ENCODE data around the gene ZNF558. TPM values are rescaled to one million over a fixed set of nuclear protein-coding genes. Genes with fewer than 3 reads are reported as not detected.
"Not testable (repeated sequence)": the region's sequence is repeated elsewhere in the genome, so short reads cannot be mapped to it uniquely, and the experiment has no call there.

Gene ZNF558
- total RNA-seq, 1 experiment from 2014 or later = 20.0 TPM

DNA sequence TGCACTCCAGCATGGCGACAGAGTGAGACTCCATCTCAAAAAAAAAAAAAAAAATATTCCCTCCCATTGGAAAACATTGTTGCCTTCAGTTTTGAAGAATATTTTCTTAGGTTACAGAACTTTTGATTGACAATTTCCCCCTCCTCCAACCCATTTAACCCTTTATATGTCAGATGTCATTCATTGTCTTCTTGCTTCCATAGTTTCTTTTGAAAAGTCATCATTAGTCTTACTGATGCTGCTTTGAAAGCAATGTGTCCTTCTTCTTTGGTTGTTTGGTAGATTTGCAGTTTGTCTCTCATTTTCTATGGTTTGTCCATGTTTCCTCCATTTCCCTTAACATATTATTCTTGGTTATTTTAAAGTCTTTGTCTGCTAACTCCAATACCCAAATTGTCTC lies 25.4 kb downstream of the ZNF558 start:
- DNase-seq (ENCODE audit: low spot score) = no peak

DNA sequence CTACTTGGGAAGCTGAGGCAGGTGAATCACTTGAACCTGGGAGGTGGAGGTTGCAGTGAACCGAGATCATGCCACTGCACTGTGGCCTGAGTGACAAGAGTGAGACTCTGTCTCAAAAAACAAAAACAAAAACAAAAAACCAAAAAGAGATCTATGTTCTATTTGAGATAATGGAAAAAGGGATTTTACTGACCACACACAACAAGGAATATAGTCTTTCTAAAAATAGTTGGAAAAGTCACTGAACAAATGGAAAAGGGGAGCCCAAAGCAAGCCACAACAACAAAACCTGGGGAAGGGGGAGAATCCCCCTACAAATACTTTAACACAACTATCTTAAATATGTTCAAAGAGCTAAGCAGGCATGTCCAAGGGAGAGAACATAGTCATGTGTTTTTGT lies 37.3 kb downstream of the ZNF558 start:
- no peak for DNase-seq (ENCODE audit: low spot score)

DNA sequence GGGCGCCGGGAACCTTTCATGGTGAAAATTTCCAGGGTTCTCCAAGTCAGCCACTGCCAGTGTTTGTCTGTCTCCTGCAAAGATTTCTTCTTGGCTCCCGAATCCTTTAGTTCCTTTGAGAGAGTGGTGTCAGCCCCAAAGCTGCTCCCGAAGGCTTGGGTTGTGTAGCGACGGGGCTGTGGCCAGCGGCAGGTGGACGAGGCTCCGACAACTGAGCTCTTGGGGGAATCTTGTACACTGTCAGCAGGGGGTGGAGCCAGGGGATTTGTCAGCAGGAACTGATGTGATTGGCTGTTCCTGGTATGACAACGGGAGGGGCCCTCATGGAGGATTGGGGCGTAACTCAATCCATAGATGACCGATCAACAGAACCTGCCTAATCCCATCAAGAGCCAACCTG lies 58.5 kb downstream of the ZNF558 start:
- DNase-seq (ENCODE audit: low spot score) = not testable (repeated sequence)

DNA sequence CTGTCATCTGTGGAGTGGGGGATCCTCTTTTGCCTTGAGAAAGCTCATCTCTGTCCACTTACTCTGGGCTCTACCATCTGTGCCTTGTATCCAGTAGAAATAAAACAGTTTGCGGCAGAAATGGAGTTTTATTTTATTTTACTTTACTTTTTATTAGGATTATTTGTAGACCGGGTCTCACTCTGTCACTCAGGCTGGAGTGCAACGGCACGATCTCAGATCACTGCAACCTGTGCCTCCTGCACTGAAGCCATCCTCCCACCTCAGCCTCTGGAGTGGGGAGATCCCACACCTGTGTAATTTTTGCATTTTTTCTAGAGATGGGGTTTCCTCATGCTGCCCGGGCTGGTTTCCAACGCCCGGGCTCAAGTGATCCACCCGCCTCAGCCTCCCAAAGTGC lies 62.8 kb downstream of the ZNF558 start:
- DNase-seq (ENCODE audit: low spot score) = not testable (repeated sequence)

DNA sequence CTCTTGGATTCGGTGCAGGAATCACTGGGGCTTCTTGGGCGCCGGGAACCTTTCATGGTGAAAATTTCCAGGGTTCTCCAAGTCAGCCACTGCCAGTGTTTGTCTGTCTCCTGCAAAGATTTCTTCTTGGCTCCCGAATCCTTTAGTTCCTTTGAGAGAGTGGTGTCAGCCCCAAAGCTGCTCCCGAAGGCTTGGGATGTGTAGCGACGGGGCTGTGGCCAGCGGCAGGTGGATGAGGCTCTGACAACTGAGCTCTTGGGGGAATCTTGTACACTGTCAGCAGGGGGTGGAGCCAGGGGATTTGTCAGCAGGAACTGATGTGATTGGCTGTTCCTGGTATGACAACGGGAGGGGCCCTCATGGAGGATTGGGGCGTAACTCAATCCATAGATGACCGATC lies 64.8 kb downstream of the ZNF558 start:
- DNase-seq (ENCODE audit: low spot score) = not testable (repeated sequence)

Other genes with a start within 250 kb of the ZNF558 start
- 7.7 and 8.1 TPM in 2 replicates for gene ADAMTS10, start 221.6 kb downstream of the ZNF558 start, total RNA-seq (2014; rRNA removed; shearing (Covaris generic))
- gene NFILZ, start 201.7 kb downstream of the ZNF558 start, total RNA-seq (2014; rRNA removed; shearing (Covaris generic)) = not detected in 2 replicates
- gene ACTL9, start 133.5 kb downstream of the ZNF558 start, total RNA-seq (2014; rRNA removed; shearing (Covaris generic)) = not detected in 2 replicates
- not detected in 2 replicates for gene OR2Z1, start 110.7 kb downstream of the ZNF558 start, total RNA-seq (2014; rRNA removed; shearing (Covaris generic))
- gene MBD3L1, start 73 bp upstream of the ZNF558 start, total RNA-seq (2014; rRNA removed; shearing (Covaris generic)) = not detected in 2 replicates
- gene MUC16, start 178.1 kb upstream of the ZNF558 start, total RNA-seq (2014; rRNA removed; shearing (Covaris generic)) = 0.02 TPM in 1 of 2 replicates, not detected in the other